ENCODE data around the gene ORAI2.

ORAI2 gene

GRCh38 chr7:102434039-102434486 lies 688 bp downstream of the ORAI2 start:
- ChIA-PET CTCF (interaction anchor here (56.5 to 63.4 kb wide), 2 partner anchors 8 to 15 kb away, joined by 1488 read pairs; partner anchors contain the start of genes ALKBH4, LRWD1, ORAI2 and PRKRIP1), POLR2A (interaction anchor here (1.0 to 2.4 kb wide), 3 partner anchors 20 to 30 kb away, joined by 4 to 8 read pairs (median 4); no protein-coding TSS in a partner anchor)
- Histone ChIP-seq H3K4me3 (ENCODE audit: control insufficient read depth in 1 of 7, extremely low read depth in 1 of 7, insufficient read depth in 4 of 7, low read depth in 2 of 7, low read length in 6 of 7) (peak overlapping the region; percentile 72 to 92 (median 81)), H3K4me1 (ENCODE audit: control extremely low read depth in 1 of 4, control insufficient read depth in 4 of 4, insufficient read depth in 4 of 4, low read length in 3 of 4) (peaks cover 5 to 57% (median 52%) of the 10 kb centered on the region in 4 experiments), H3K9me3 (ENCODE audit: control extremely low read depth in 1 of 5, control insufficient read depth in 4 of 5, insufficient read depth in 2 of 5, low read depth in 1 of 5, low read length in 4 of 5) (no peaks in the 10 kb centered on the region), H3K27ac (ENCODE audit: insufficient read depth in 1 of 2, low read depth in 1 of 2, low read length in 2 of 2, poor library complexity in 1 of 2, severe bottlenecking in 2 of 2) (peak overlapping the region in 1 of 2 experiments; percentile 82), H3K36me3 (ENCODE audit: control insufficient read depth in 4 of 4, insufficient read depth in 4 of 4, low read length in 3 of 4) (peaks cover 2 to 27% (median 17%) of the 10 kb centered on the region in 4 experiments), H3K27me3 (replicated peaks in 2 of 5; ENCODE audit: control insufficient read depth in 4 of 5, insufficient read depth in 5 of 5, low read length in 4 of 5) (no peaks in the 10 kb centered on the region)
- DNase-seq = no peak
- 25% methylated on average over 7 of the region's 9 CpGs for WGBS (ENCODE audit: insufficient coverage)

DNA sequence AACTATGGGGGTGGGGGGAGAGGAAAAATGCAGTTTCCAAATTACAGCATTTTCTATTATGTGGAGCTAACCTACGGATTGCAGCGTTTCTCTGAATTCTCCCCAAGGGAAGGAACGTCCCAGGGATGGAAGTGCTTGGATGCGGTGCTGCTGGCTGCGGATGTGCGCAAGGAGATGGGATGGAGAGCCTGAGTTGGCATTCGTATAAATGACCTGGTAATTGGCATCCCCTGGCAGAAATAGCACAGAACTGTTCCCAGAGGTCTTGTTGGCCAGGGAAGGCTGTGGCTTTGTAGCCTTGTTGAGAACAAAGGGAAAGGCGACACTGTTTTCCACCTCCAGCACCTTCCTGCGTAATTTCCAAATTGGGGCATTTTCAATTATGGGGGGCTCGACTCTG lies 2.7 kb downstream of the ORAI2 start:
- no peak overlapping the region for H3K27ac ChIP-seq (ENCODE audit: insufficient read depth in 1 of 2, low read depth in 1 of 2, low read length in 2 of 2, poor library complexity in 1 of 2, severe bottlenecking in 2 of 2)
- peaks cover 2 to 40% (median 30%) of the 10 kb centered on the region in 4 experiments for H3K36me3 ChIP-seq (ENCODE audit: control insufficient read depth in 4 of 4, insufficient read depth in 4 of 4, low read length in 3 of 4)
- ChIA-PET POLR2A (interaction anchor here (0.6 kb wide), 1 partner anchor 1175 kb away, joined by 3 read pairs; no protein-coding TSS in a partner anchor), CTCF (interaction anchor here (56.5 to 63.4 kb wide), 2 partner anchors 6 to 17 kb away, joined by 1488 read pairs; partner anchors contain the start of genes ALKBH4, LRWD1, ORAI2 and PRKRIP1)
- no peaks in the 10 kb centered on the region for H3K27me3 ChIP-seq (replicated peaks in 2 of 5; ENCODE audit: control insufficient read depth in 4 of 5, insufficient read depth in 5 of 5, low read length in 4 of 5)
- peaks cover 5 to 36% (median 35%) of the 10 kb centered on the region in 4 experiments for H3K4me1 ChIP-seq (ENCODE audit: control extremely low read depth in 1 of 4, control insufficient read depth in 4 of 4, insufficient read depth in 4 of 4, low read length in 3 of 4)
- no peaks in the 10 kb centered on the region for H3K9me3 ChIP-seq (ENCODE audit: control extremely low read depth in 1 of 5, control insufficient read depth in 4 of 5, insufficient read depth in 2 of 5, low read depth in 1 of 5, low read length in 4 of 5)
- 98% methylated on average over 9 of the region's 10 CpGs for WGBS (ENCODE audit: insufficient coverage)
- no peak for DNase-seq
- no peak overlapping the region for H3K4me3 ChIP-seq (ENCODE audit: control insufficient read depth in 1 of 7, extremely low read depth in 1 of 7, insufficient read depth in 4 of 7, low read depth in 2 of 7, low read length in 6 of 7)

- 97% methylated on average over 12 of the region's 17 CpGs for WGBS (ENCODE audit: insufficient coverage)
- Histone ChIP-seq H3K9me3 (ENCODE audit: control extremely low read depth in 1 of 5, control insufficient read depth in 4 of 5, insufficient read depth in 2 of 5, low read depth in 1 of 5, low read length in 4 of 5) (no peaks in the 10 kb centered on the region), H3K27me3 (replicated peaks in 2 of 5; ENCODE audit: control insufficient read depth in 4 of 5, insufficient read depth in 5 of 5, low read length in 4 of 5) (no peaks in the 10 kb centered on the region), H3K36me3 (ENCODE audit: control insufficient read depth in 4 of 4, insufficient read depth in 4 of 4, low read length in 3 of 4) (peaks cover 7 to 59% (median 44%) of the 10 kb centered on the region in 4 experiments), H3K4me3 (ENCODE audit: control insufficient read depth in 1 of 7, extremely low read depth in 1 of 7, insufficient read depth in 4 of 7, low read depth in 2 of 7, low read length in 6 of 7) (no peak overlapping the region), H3K27ac (ENCODE audit: insufficient read depth in 1 of 2, low read depth in 1 of 2, low read length in 2 of 2, poor library complexity in 1 of 2, severe bottlenecking in 2 of 2) (no peak overlapping the region), H3K4me1 (ENCODE audit: control extremely low read depth in 1 of 4, control insufficient read depth in 4 of 4, insufficient read depth in 4 of 4, low read length in 3 of 4) (peaks cover 0 to 5% (median 2%) of the 10 kb centered on the region in 4 experiments)
- CTCF ChIA-PET = interaction anchor here (56.5 to 63.4 kb wide), 2 partner anchors 2 to 21 kb away, joined by 1488 read pairs; partner anchors contain the start of genes ALKBH4, LRWD1, ORAI2 and PRKRIP1
- DNase-seq = no peak
- POLR2A ChIA-PET = interaction anchor here (0.9 kb wide), 1 partner anchor 15 kb away, joined by 3 read pairs; no protein-coding TSS in a partner anchor
These were observed 6.8 kb downstream of the ORAI2 start for GRCh38 chr7:102439963-102440795.

- Histone ChIP-seq H3K36me3 (ENCODE audit: control insufficient read depth in 4 of 4, insufficient read depth in 4 of 4, low read length in 3 of 4) (peaks cover 10 to 66% (median 43%) of the 10 kb centered on the region in 4 experiments), H3K27me3 (replicated peaks in 2 of 5; ENCODE audit: control insufficient read depth in 4 of 5, insufficient read depth in 5 of 5, low read length in 4 of 5) (no peaks in the 10 kb centered on the region), H3K27ac (ENCODE audit: insufficient read depth in 1 of 2, low read depth in 1 of 2, low read length in 2 of 2, poor library complexity in 1 of 2, severe bottlenecking in 2 of 2) (no peak overlapping the region), H3K4me3 (ENCODE audit: control insufficient read depth in 1 of 7, extremely low read depth in 1 of 7, insufficient read depth in 4 of 7, low read depth in 2 of 7, low read length in 6 of 7) (no peak overlapping the region), H3K4me1 (ENCODE audit: control extremely low read depth in 1 of 4, control insufficient read depth in 4 of 4, insufficient read depth in 4 of 4, low read length in 3 of 4) (peaks cover 0 to 4% (median 0%) of the 10 kb centered on the region in 4 experiments), H3K9me3 (ENCODE audit: control extremely low read depth in 1 of 5, control insufficient read depth in 4 of 5, insufficient read depth in 2 of 5, low read depth in 1 of 5, low read length in 4 of 5) (no peaks in the 10 kb centered on the region)
- POLR2A ChIA-PET = no interaction called here
- no peak for DNase-seq
- 96% methylated on average over 12 of the region's 17 CpGs for WGBS (ENCODE audit: insufficient coverage)
- CTCF ChIA-PET = interaction anchor here (56.5 to 63.4 kb wide), 2 partner anchors 3 to 26 kb away, joined by 1488 read pairs; partner anchors contain the start of genes ALKBH4, LRWD1, ORAI2 and PRKRIP1
These were observed 11.7 kb downstream of the ORAI2 start for GRCh38 chr7:102444961-102445673.

DNA sequence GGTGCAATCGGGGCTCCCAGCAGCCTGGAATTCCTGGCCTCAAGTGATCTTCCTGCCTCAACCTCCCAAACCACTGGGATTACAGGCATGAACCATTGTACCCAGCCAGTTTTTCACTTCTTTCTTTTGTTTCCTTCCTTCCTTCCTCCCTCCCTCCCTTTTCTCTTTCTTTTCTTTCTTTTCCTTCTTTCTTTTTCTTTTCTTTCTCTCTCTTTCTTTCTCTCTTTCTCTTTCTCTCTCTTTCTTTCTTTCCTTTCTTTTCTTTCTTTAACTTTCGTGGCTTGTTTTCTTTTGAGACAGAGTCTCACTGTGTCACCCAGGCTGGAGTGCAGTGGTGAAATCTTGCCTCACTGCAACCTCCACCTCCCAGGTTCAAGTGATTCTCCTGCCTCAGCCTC lies 12.3 kb downstream of the ORAI2 start:
- peaks cover 0 to 4% (median 0%) of the 10 kb centered on the region in 4 experiments for H3K4me1 ChIP-seq (ENCODE audit: control extremely low read depth in 1 of 4, control insufficient read depth in 4 of 4, insufficient read depth in 4 of 4, low read length in 3 of 4)
- no peak overlapping the region for H3K4me3 ChIP-seq (ENCODE audit: control insufficient read depth in 1 of 7, extremely low read depth in 1 of 7, insufficient read depth in 4 of 7, low read depth in 2 of 7, low read length in 6 of 7)
- ChIA-PET CTCF (interaction anchor here (56.5 to 63.4 kb wide), 2 partner anchors 3 to 27 kb away, joined by 1488 read pairs; partner anchors contain the start of genes ALKBH4, LRWD1, ORAI2 and PRKRIP1), POLR2A (no interaction called here)
- H3K9me3 ChIP-seq (ENCODE audit: control extremely low read depth in 1 of 5, control insufficient read depth in 4 of 5, insufficient read depth in 2 of 5, low read depth in 1 of 5, low read length in 4 of 5) = no peaks in the 10 kb centered on the region
- DNase-seq = no peak
- WGBS (ENCODE audit: insufficient coverage) = 86% methylated on average over 2 of the region's 2 CpGs
- H3K27ac ChIP-seq (ENCODE audit: insufficient read depth in 1 of 2, low read depth in 1 of 2, low read length in 2 of 2, poor library complexity in 1 of 2, severe bottlenecking in 2 of 2) = no peak overlapping the region
- H3K36me3 ChIP-seq (ENCODE audit: control insufficient read depth in 4 of 4, insufficient read depth in 4 of 4, low read length in 3 of 4) = peaks cover 10 to 60% (median 39%) of the 10 kb centered on the region in 4 experiments
- no peaks in the 10 kb centered on the region for H3K27me3 ChIP-seq (replicated peaks in 2 of 5; ENCODE audit: control insufficient read depth in 4 of 5, insufficient read depth in 5 of 5, low read length in 4 of 5)

DNA sequence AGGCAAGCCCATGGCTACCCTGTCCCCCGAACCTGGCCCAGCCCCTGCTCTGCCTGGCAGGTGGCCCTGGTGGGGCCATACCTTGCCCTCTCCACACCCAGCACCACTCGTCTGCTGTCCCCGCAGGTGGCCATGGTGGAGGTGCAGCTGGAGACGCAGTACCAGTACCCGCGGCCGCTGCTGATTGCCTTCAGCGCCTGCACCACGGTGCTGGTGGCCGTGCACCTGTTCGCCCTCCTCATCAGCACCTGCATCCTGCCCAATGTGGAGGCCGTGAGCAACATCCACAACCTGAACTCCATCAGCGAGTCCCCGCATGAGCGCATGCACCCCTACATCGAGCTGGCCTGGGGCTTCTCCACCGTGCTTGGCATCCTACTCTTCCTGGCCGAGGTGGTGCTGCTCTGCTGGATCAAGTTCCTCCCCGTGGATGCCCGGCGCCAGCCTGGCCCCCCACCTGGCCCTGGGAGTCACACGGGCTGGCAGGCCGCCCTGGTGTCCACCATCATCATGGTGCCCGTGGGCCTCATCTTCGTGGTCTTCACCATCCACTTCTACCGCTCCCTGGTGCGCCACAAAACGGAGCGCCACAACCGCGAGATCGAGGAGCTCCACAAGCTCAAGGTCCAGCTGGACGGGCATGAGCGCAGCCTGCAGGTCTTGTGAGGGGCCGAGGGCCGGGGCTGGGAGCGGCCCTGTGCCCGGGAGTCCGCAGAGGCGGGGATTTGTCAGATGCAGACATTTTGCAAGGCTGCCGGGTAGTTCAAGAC lies 13.2 kb downstream of the ORAI2 start:
- WGBS (ENCODE audit: insufficient coverage) = 96% methylated on average over 40 of the region's 41 CpGs
- ChIA-PET POLR2A (no interaction called here), CTCF (interaction anchor here (56.5 to 63.4 kb wide), 2 partner anchors 4 to 28 kb away, joined by 1488 read pairs; partner anchors contain the start of genes ALKBH4, LRWD1, ORAI2 and PRKRIP1)
- no peaks in the 10 kb centered on the region for H3K27me3 ChIP-seq (replicated peaks in 2 of 5; ENCODE audit: control insufficient read depth in 4 of 5, insufficient read depth in 5 of 5, low read length in 4 of 5)
- H3K9me3 ChIP-seq (ENCODE audit: control extremely low read depth in 1 of 5, control insufficient read depth in 4 of 5, insufficient read depth in 2 of 5, low read depth in 1 of 5, low read length in 4 of 5) = no peaks in the 10 kb centered on the region
- H3K4me3 ChIP-seq (ENCODE audit: control insufficient read depth in 1 of 7, extremely low read depth in 1 of 7, insufficient read depth in 4 of 7, low read depth in 2 of 7, low read length in 6 of 7) = no peak overlapping the region
- H3K27ac ChIP-seq (ENCODE audit: insufficient read depth in 1 of 2, low read depth in 1 of 2, low read length in 2 of 2, poor library complexity in 1 of 2, severe bottlenecking in 2 of 2) = no peak overlapping the region
- H3K4me1 ChIP-seq (ENCODE audit: control extremely low read depth in 1 of 4, control insufficient read depth in 4 of 4, insufficient read depth in 4 of 4, low read length in 3 of 4) = peaks cover 0 to 4% (median 0%) of the 10 kb centered on the region in 4 experiments
- no peak for DNase-seq
- H3K36me3 ChIP-seq (ENCODE audit: control insufficient read depth in 4 of 4, insufficient read depth in 4 of 4, low read length in 3 of 4) = peaks cover 10 to 55% (median 36%) of the 10 kb centered on the region in 4 experiments

Measured in common myeloid progenitor, CD34-positive (primary cell).